Loucy (cell line): Measurements from ENCODE around the gene TASP1.

Experiments used
- H2AFZ ChIP-seq: fragments of 200-600 bp; sonication (generic); 2 replicates; pipeline ENCODE4 v1.6.0; 2016; ENCODE audit warnings: antibody characterized with exemption, mild to moderate bottlenecking, low read length, moderate library complexity
- H3F3A ChIP-seq: fragments of 200-600 bp; 2 replicates; pipeline ENCODE4 v1.6.0; 2016; ENCODE audit warnings: antibody characterized with exemption, low read depth, mild to moderate bottlenecking
- H3K27me3 ChIP-seq: fragments of 200-600 bp; sonication (generic); 2 replicates; pipeline ENCODE4 v1.6.1; 2014; ENCODE audit warnings: low read length, mild to moderate bottlenecking; ENCODE audit not compliant: insufficient read depth, poor library complexity, severe bottlenecking
- H3K36me3 ChIP-seq: fragments of 200-600 bp; sonication (generic); 2 replicates; pipeline ENCODE4 v1.6.1; 2016; ENCODE audit warnings: low read length; ENCODE audit not compliant: insufficient read depth
- H3K4me1 ChIP-seq: fragments of 200-600 bp; sonication (generic); 2 replicates; pipeline ENCODE4 v1.5.1; 2014; ENCODE audit warnings: low read length, mild to moderate bottlenecking; ENCODE audit not compliant: insufficient read depth, poor library complexity, severe bottlenecking
- H3K4me2 ChIP-seq: fragments of 200-600 bp; sonication (generic); 2 replicates; pipeline ENCODE4 v1.6.0; 2014; ENCODE audit warnings: antibody characterized with exemption, low read length, low read depth, mild to moderate bottlenecking; ENCODE audit not compliant: poor library complexity, severe bottlenecking
- H3K4me3 ChIP-seq: fragments of 200-600 bp; sonication (generic); 2 replicates; pipeline ENCODE4 v1.5.1; 2014; ENCODE audit warnings: low read length, mild to moderate bottlenecking, mixed read lengths; ENCODE audit not compliant: poor library complexity, severe bottlenecking
- H3K79me2 ChIP-seq: fragments of 200-600 bp; sonication (generic); 2 replicates; pipeline ENCODE4 v1.6.1; 2014; ENCODE audit warnings: low read length; ENCODE audit not compliant: insufficient read depth
- H3K9ac ChIP-seq: fragments of 200-600 bp; sonication (generic); 2 replicates; pipeline ENCODE4 v1.6.0; 2014; ENCODE audit warnings: mild to moderate bottlenecking, low read depth, low read length, moderate library complexity; ENCODE audit not compliant: poor library complexity, severe bottlenecking
- H3K9me2 ChIP-seq: fragments of 200-600 bp; sonication (generic); replicated peaks from 2 replicates; pipeline ENCODE4 v1.6.1; 2016; ENCODE audit warnings: low read depth, low read length, mixed read lengths
- H3K9me3 ChIP-seq: fragments of 200-600 bp; sonication (generic); 2 replicates; pipeline ENCODE4 v1.6.1; 2014; ENCODE audit warnings: mild to moderate bottlenecking, antibody characterized with exemption, low read length, low read depth; ENCODE audit not compliant: insufficient read depth
- H4K20me1 ChIP-seq: fragments of 200-600 bp; sonication (generic); 2 replicates; pipeline ENCODE4 v1.6.0; 2014; ENCODE audit warnings: antibody characterized with exemption, low read length, mild to moderate bottlenecking; ENCODE audit not compliant: insufficient read depth, poor library complexity, severe bottlenecking
- CTCF ChIP-seq: fragments of 200-600 bp; sonication (generic); conservative IDR thresholded peaks from 2 replicates; pipeline ENCODE4 v1.5.1; 2014; ENCODE audit warnings: mild to moderate bottlenecking, antibody characterized with exemption, low read length
- EZH2phosphoT487 ChIP-seq: fragments of 200-600 bp; IDR thresholded peaks from 2 replicates; pipeline ENCODE4 v1.6.1; 2018; ENCODE audit warnings: antibody characterized with exemption, mild to moderate bottlenecking, moderate library complexity, borderline replicate concordance

Gene TASP1

GRCh38 chr20:13468166-13468565 is 170.6 kb downstream of the TASP1 start:
- Histone ChIP-seq H4K20me1 (no peaks in the 10 kb centered on the region), H3F3A (no peaks in the 10 kb centered on the region), H3K79me2 (no peaks in the 10 kb centered on the region), H2AFZ (no peak overlapping the region), H3K9ac (no peak overlapping the region), H3K4me1 (no peaks in the 10 kb centered on the region), H3K36me3 (no peaks in the 10 kb centered on the region), H3K27me3 (no peaks in the 10 kb centered on the region), H3K9me3 (no peaks in the 10 kb centered on the region), H3K4me3 (no peak overlapping the region), H3K9me2 (no peaks in the 10 kb centered on the region), H3K4me2 (no peak overlapping the region)
- TF ChIP-seq CTCF (no peak), EZH2phosphoT487 (no peak)

- Histone ChIP-seq H3K79me2 (no peaks in the 10 kb centered on the region), H3K9me3 (no peaks in the 10 kb centered on the region), H3F3A (no peaks in the 10 kb centered on the region), H3K27me3 (no peaks in the 10 kb centered on the region), H3K36me3 (no peaks in the 10 kb centered on the region), H3K4me2 (no peak overlapping the region), H3K9ac (no peak overlapping the region), H3K4me1 (no peaks in the 10 kb centered on the region), H2AFZ (no peak overlapping the region), H3K9me2 (no peaks in the 10 kb centered on the region), H4K20me1 (no peaks in the 10 kb centered on the region), H3K4me3 (no peak overlapping the region)
- TF ChIP-seq EZH2phosphoT487 = no peak
- no peak for TF ChIP-seq CTCF
These were observed 174.0 kb downstream of the TASP1 start for GRCh38 chr20:13464702-13465101.

GRCh38 chr20:13461849-13462458 is 176.8 kb downstream of the TASP1 start:
- H3K4me1 ChIP-seq = no peaks in the 10 kb centered on the region
- no peak for TF ChIP-seq EZH2phosphoT487
- no peak for TF ChIP-seq CTCF
- no peaks in the 10 kb centered on the region for H3K79me2 ChIP-seq
- no peaks in the 10 kb centered on the region for H4K20me1 ChIP-seq
- no peak overlapping the region for H3K4me2 ChIP-seq
- no peak overlapping the region for H2AFZ ChIP-seq
- H3F3A ChIP-seq = no peaks in the 10 kb centered on the region
- no peaks in the 10 kb centered on the region for H3K9me3 ChIP-seq
- H3K9ac ChIP-seq = no peak overlapping the region
- no peaks in the 10 kb centered on the region for H3K36me3 ChIP-seq
- H3K4me3 ChIP-seq = no peak overlapping the region
- no peaks in the 10 kb centered on the region for H3K27me3 ChIP-seq
- no peaks in the 10 kb centered on the region for H3K9me2 ChIP-seq
